ENCODE data around the gene LDLRAD3. TPM values are rescaled to one million over a fixed set of nuclear protein-coding genes. Genes with fewer than 3 reads are reported as not detected.

LDLRAD3 gene
- polyA plus RNA-seq, 1 donor (not counting 4 experiments of a cell fraction or from before 2014, with no cell fraction given), result 13.1 TPM

GRCh38 chr11:35918716-35919115, 25.1 kb upstream of the LDLRAD3 start:
- Histone ChIP-seq H3K4me2 (ENCODE audit: control insufficient read depth, extremely low read depth, insufficient read depth, low read depth, low read length) (no peak overlapping the region), H3K79me2 (ENCODE audit: control insufficient read depth, insufficient read depth, low read length) (no peaks in the 10 kb centered on the region), H3K27me3 (ENCODE audit: control insufficient read depth, extremely low read depth, insufficient read depth, low read length) (no peaks in the 10 kb centered on the region), H3K27ac (ENCODE audit: control insufficient read depth, insufficient read depth, low read length) (no peak overlapping the region), H3K9me3 (ENCODE audit: control insufficient read depth, low read depth, low read length) (no peaks in the 10 kb centered on the region), H3K4me1 (ENCODE audit: control insufficient read depth, extremely low read depth, insufficient read depth, low read length) (peaks cover 7% of the 10 kb centered on the region), H4K20me1 (ENCODE audit: control insufficient read depth, extremely low read depth, insufficient read depth, low read length) (no peaks in the 10 kb centered on the region), H3K4me3 (ENCODE audit: control insufficient read depth in 2 of 3, extremely low read depth in 1 of 3, insufficient read depth in 2 of 3, low read depth in 1 of 3, low read length in 3 of 3) (no peak overlapping the region), H2AFZ (ENCODE audit: control insufficient read depth, low read length) (no peak overlapping the region), H3K9me1 (ENCODE audit: control insufficient read depth, extremely low read depth, insufficient read depth, low read length) (no peaks in the 10 kb centered on the region), H3K9ac (ENCODE audit: control insufficient read depth, extremely low read depth, insufficient read depth, low read length) (no peak overlapping the region), H3K36me3 (ENCODE audit: control insufficient read depth in 2 of 2, extremely low read depth in 1 of 2, insufficient read depth in 2 of 2, low read length in 2 of 2) (no peaks in the 10 kb centered on the region)
- DNase-seq (ENCODE audit: low read depth, low spot score) (no peak), FAIRE-seq (no peak)
- dilution Hi-C loops (cut with MboI; ENCODE audit: extremely low pct_ligation_motif_present, low sequenced_read_pairs), result no loop called here
- TF ChIP-seq CTCF (optimal IDR thresholded peaks at IDR 0.05 in 1 of 3, IDR thresholded peaks at IDR 0.05 in 1 of 3, conservative IDR thresholded peaks at IDR 0.05 in 1 of 3; ENCODE audit: extremely low read depth in 1 of 3, insufficient read depth in 2 of 3, low read length in 3 of 3) (no peak), EZH2 (IDR thresholded peaks at IDR 0.05; ENCODE audit: low read length) (no peak)

GRCh38 chr11:35919244-35919643, 24.6 kb upstream of the LDLRAD3 start:
- H3K9ac ChIP-seq (ENCODE audit: control insufficient read depth, extremely low read depth, insufficient read depth, low read length), result no peak overlapping the region
- dilution Hi-C loops (cut with MboI; ENCODE audit: extremely low pct_ligation_motif_present, low sequenced_read_pairs), result no loop called here
- no peaks in the 10 kb centered on the region for H3K36me3 ChIP-seq (ENCODE audit: control insufficient read depth in 2 of 2, extremely low read depth in 1 of 2, insufficient read depth in 2 of 2, low read length in 2 of 2)
- no peak overlapping the region for H3K27ac ChIP-seq (ENCODE audit: control insufficient read depth, insufficient read depth, low read length)
- peaks cover 7% of the 10 kb centered on the region for H3K4me1 ChIP-seq (ENCODE audit: control insufficient read depth, extremely low read depth, insufficient read depth, low read length)
- H3K9me1 ChIP-seq (ENCODE audit: control insufficient read depth, extremely low read depth, insufficient read depth, low read length), result no peaks in the 10 kb centered on the region
- DNase-seq (ENCODE audit: low read depth, low spot score) (no peak), FAIRE-seq (peak; percentile 32)
- H3K4me3 ChIP-seq (ENCODE audit: control insufficient read depth in 2 of 3, extremely low read depth in 1 of 3, insufficient read depth in 2 of 3, low read depth in 1 of 3, low read length in 3 of 3), result no peak overlapping the region
- no peak overlapping the region for H2AFZ ChIP-seq (ENCODE audit: control insufficient read depth, low read length)
- no peaks in the 10 kb centered on the region for H3K27me3 ChIP-seq (ENCODE audit: control insufficient read depth, extremely low read depth, insufficient read depth, low read length)
- no peak overlapping the region for H3K4me2 ChIP-seq (ENCODE audit: control insufficient read depth, extremely low read depth, insufficient read depth, low read depth, low read length)
- H3K9me3 ChIP-seq (ENCODE audit: control insufficient read depth, low read depth, low read length), result no peaks in the 10 kb centered on the region
- TF ChIP-seq EZH2 (IDR thresholded peaks at IDR 0.05; ENCODE audit: low read length) (no peak), CTCF (optimal IDR thresholded peaks at IDR 0.05 in 1 of 3, IDR thresholded peaks at IDR 0.05 in 1 of 3, conservative IDR thresholded peaks at IDR 0.05 in 1 of 3; ENCODE audit: extremely low read depth in 1 of 3, insufficient read depth in 2 of 3, low read length in 3 of 3) (no peak)
- no peaks in the 10 kb centered on the region for H4K20me1 ChIP-seq (ENCODE audit: control insufficient read depth, extremely low read depth, insufficient read depth, low read length)
- no peaks in the 10 kb centered on the region for H3K79me2 ChIP-seq (ENCODE audit: control insufficient read depth, insufficient read depth, low read length)

Data from keratinocyte (primary cell).